Nephron progenitor cell (in vitro differentiated cells): ENCODE measurements around the gene CYS1.
"Not testable (repeated sequence)": the region's sequence is repeated elsewhere in the genome, so short reads cannot be mapped to it uniquely, and the experiment has no call there.

Experiments
- DNase-seq: peaks from one replicate; pipeline ENCODE4 v3.0.0; 2021
- H3K27ac Mint-ChIP-seq: 2 replicates; pipeline ENCODE4 v1.8.0; 2021; ENCODE audit warnings: mild to moderate bottlenecking, moderate library complexity, mixed read lengths
- H3K27me3 Mint-ChIP-seq: 2 replicates; pipeline ENCODE4 v1.8.0; 2021; ENCODE audit warnings: mild to moderate bottlenecking, low read depth, mixed read lengths; ENCODE audit not compliant: poor library complexity
- H3K36me3 Mint-ChIP-seq: 2 replicates; pipeline ENCODE4 v1.8.0; 2021; ENCODE audit warnings: low read depth, mixed read lengths
- H3K4me1 Mint-ChIP-seq: 2 replicates; pipeline ENCODE4 v1.8.0; 2021; ENCODE audit warnings: mixed read lengths
- H3K4me3 Mint-ChIP-seq: 2 replicates; pipeline ENCODE4 v1.8.0; 2021; ENCODE audit warnings: mild to moderate bottlenecking, moderate library complexity, mixed read lengths
- H3K9me3 Mint-ChIP-seq: 2 replicates; pipeline ENCODE4 v1.8.0; 2021; ENCODE audit warnings: mild to moderate bottlenecking, moderate library complexity, mixed read lengths
- TF ChIP-seq, protein P1 (sequence below): fragments of 200-600 bp; sonication (generic); IDR thresholded peaks from 2 replicates; pipeline ENCODE4 v1.5.0; 2021; ENCODE audit warnings: antibody characterized with exemption

Gene CYS1

GRCh38 chr2:10016001-10016801 lies 64.0 kb downstream of the CYS1 start:
- no peak overlapping the region for H3K27ac Mint-ChIP-seq
- no peaks in the 10 kb centered on the region for H3K4me1 Mint-ChIP-seq
- DNase-seq: no peak
- no peak overlapping the region for H3K4me3 Mint-ChIP-seq
- peaks cover 4% of the 10 kb centered on the region for H3K9me3 Mint-ChIP-seq
- no peaks in the 10 kb centered on the region for H3K36me3 Mint-ChIP-seq
- TF ChIP-seq, protein P1, sequence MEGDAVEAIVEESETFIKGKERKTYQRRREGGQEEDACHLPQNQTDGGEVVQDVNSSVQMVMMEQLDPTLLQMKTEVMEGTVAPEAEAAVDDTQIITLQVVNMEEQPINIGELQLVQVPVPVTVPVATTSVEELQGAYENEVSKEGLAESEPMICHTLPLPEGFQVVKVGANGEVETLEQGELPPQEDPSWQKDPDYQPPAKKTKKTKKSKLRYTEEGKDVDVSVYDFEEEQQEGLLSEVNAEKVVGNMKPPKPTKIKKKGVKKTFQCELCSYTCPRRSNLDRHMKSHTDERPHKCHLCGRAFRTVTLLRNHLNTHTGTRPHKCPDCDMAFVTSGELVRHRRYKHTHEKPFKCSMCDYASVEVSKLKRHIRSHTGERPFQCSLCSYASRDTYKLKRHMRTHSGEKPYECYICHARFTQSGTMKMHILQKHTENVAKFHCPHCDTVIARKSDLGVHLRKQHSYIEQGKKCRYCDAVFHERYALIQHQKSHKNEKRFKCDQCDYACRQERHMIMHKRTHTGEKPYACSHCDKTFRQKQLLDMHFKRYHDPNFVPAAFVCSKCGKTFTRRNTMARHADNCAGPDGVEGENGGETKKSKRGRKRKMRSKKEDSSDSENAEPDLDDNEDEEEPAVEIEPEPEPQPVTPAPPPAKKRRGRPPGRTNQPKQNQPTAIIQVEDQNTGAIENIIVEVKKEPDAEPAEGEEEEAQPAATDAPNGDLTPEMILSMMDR: no peak
- H3K27me3 Mint-ChIP-seq: peaks cover 22% of the 10 kb centered on the region

DNA sequence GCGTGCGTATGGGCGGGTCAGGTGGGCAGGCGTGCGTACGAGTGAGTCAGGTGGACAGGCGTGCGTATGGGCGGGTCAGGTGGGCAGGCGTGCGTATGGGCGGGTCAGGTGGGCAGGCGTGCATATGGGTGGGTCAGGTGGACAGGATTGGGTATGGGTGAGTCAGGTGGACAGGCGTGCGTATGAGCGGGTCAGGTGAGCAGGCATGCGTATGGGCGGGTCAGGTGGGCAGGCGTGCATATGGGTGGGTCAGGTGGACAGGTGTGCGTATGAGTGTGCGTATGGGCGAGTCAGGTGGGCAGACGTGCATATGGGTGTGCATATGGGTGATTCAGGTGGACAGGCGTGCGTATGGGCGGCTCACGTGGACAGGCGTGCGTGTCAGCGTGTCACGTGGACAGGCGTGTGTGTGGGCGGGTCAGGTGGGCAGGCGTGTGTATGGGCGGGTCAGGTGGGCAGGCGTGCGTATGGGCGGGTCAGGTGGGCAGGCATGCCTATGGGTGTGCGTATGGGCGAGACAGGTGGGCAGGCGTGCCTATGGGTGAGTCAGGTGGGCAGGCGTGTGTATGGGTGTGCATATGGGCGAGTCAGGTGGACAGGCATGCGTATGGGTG lies 64.7 kb downstream of the CYS1 start:
- not testable (repeated sequence) for H3K36me3 Mint-ChIP-seq, H3K9me3 Mint-ChIP-seq, H3K4me1 Mint-ChIP-seq, H3K4me3 Mint-ChIP-seq, DNase-seq, H3K27ac Mint-ChIP-seq
- H3K27me3 Mint-ChIP-seq: peaks cover 22% of the 10 kb centered on the region

GRCh38 chr2:10014418-10015190 lies 65.6 kb downstream of the CYS1 start:
- TF ChIP-seq, protein P1: no peak

GRCh38 chr2:10013651-10014417 lies 66.4 kb downstream of the CYS1 start:
- H3K4me3 Mint-ChIP-seq, H3K36me3 Mint-ChIP-seq, DNase-seq, H3K9me3 Mint-ChIP-seq, H3K27ac Mint-ChIP-seq: not testable (repeated sequence)
- Mint-ChIP-seq H3K4me1 (peaks cover 14% of the 10 kb centered on the region), H3K27me3 (peaks cover 19% of the 10 kb centered on the region)

More at GRCh38 chr2:10014418-10015190, 65.6 kb downstream of the CYS1 start:
- H3K4me1 Mint-ChIP-seq: peaks cover 7% of the 10 kb centered on the region
- H3K4me3 Mint-ChIP-seq: no peak overlapping the region
- peaks cover 22% of the 10 kb centered on the region for H3K27me3 Mint-ChIP-seq
- no peak for DNase-seq
- H3K36me3 Mint-ChIP-seq: no peaks in the 10 kb centered on the region
- peaks cover 4% of the 10 kb centered on the region for H3K9me3 Mint-ChIP-seq
- no peak overlapping the region for H3K27ac Mint-ChIP-seq

DNA sequence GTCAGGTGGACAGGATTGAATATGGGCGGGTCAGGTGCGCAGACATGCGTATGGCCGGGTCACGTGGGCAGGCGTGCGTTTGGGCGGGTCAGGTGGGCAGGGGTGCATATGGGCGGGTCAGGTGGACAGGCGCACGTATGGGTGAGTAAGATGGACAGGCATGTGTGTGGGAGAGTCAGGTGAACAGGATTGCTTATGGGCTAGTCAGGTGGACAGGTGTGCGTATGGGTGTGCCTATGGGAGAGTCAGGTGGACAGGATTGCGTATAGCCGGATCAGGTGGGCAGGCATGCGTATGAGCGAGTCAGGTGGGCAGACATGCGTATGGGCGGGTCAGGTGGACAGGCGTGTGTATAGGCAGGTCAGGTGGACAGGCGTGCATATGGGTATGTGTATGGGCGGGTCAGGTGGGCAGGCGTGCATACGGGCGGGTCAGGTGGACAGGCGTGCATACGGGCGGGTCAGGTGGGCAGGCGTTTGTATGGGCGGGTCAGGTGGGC lies 67.2 kb downstream of the CYS1 start:
- Mint-ChIP-seq H3K36me3 (no peaks in the 10 kb centered on the region), H3K4me1 (peaks cover 22% of the 10 kb centered on the region), H3K9me3 (peaks cover 4% of the 10 kb centered on the region), H3K4me3 (no peak overlapping the region), H3K27ac (no peak overlapping the region), H3K27me3 (peaks cover 15% of the 10 kb centered on the region)
- TF ChIP-seq, protein P1: no peak
- no peak for DNase-seq

DNA sequence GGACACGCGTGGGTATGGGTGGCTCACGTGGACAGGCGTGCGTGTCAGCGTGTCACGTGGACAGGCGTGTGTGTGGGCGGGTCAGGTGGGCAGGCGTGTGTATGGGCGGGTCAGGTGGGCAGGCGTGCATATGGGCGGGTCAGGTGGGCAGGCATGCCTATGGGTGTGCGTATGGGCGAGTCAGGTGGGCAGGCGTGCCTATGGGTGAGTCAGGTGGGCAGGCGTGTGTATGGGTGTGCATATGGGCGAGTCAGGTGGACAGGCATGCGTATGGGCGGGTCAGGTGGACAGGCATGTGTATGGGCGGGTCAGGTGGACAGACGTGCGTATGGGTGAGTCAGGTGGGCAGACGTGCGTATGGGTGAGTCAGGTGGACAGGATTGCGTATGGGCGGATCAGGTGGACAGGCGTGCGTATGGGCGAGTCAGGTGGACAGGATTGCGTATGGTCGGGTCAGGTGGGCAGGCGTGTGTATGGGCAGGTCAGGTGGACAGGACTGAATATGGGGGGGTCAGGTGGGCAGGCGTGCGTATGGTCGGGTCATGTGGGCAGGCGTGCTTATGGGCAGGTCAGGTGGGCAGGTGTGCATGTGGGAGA lies 67.7 kb downstream of the CYS1 start:
- peaks cover 14% of the 10 kb centered on the region for H3K27me3 Mint-ChIP-seq
- H3K9me3 Mint-ChIP-seq, H3K36me3 Mint-ChIP-seq, H3K4me3 Mint-ChIP-seq, DNase-seq, H3K27ac Mint-ChIP-seq: not testable (repeated sequence)
- peaks cover 27% of the 10 kb centered on the region for H3K4me1 Mint-ChIP-seq

DNA sequence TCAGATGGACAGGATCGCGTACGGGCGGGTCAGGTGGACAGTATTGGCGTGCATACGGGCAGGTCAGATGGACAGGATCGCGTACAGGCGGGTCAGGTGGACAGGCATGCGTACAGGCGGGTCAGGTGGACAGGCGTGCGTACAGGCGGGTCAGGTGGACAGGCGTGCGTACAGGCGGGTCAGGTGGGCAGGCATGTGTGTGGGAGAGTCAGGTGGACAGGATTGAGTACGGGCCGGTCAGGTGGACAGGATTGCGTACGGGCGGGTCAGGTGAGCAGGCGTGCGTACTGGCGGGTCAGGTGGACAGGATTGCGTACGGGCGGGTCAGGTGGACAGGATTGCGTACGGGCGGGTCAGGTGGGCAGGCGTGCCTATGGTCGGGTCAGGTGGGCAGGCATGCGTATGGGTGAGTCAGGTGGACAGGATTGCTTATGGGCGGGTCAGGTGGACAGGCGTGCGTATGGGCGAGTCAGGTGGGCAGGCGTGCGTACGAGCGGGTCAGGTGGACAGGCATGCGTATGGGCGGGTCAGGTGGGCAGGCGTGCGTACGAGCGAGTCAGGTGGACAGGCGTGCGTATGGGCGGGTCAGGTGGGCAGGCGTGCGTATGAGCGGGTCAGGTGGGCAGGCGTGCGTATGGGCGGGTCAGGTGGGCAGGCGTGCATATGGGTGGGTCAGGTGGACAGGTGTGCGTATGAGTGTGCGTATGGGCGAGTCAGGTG lies 68.4 kb downstream of the CYS1 start:
- H3K27me3 Mint-ChIP-seq: peaks cover 11% of the 10 kb centered on the region
- not testable (repeated sequence) for H3K36me3 Mint-ChIP-seq, H3K27ac Mint-ChIP-seq, H3K9me3 Mint-ChIP-seq, DNase-seq, H3K4me3 Mint-ChIP-seq
- peaks cover 34% of the 10 kb centered on the region for H3K4me1 Mint-ChIP-seq

- not testable (repeated sequence) for H3K9me3 Mint-ChIP-seq, H3K27me3 Mint-ChIP-seq, H3K27ac Mint-ChIP-seq, H3K4me3 Mint-ChIP-seq, DNase-seq, H3K36me3 Mint-ChIP-seq
- peaks cover 35% of the 10 kb centered on the region for H3K4me1 Mint-ChIP-seq
Observed at GRCh38 chr2:10010861-10011605, 69.2 kb downstream of the CYS1 start.
